ENCODE results near the gene CNKSR1. TPM values are rescaled to one million over a fixed set of nuclear protein-coding genes. Genes with fewer than 3 reads are reported as not detected.

CNKSR1 gene
- polyA plus RNA-seq, 4 donors = 16.1 to 85.0 (median 47.9) TPM

DNA sequence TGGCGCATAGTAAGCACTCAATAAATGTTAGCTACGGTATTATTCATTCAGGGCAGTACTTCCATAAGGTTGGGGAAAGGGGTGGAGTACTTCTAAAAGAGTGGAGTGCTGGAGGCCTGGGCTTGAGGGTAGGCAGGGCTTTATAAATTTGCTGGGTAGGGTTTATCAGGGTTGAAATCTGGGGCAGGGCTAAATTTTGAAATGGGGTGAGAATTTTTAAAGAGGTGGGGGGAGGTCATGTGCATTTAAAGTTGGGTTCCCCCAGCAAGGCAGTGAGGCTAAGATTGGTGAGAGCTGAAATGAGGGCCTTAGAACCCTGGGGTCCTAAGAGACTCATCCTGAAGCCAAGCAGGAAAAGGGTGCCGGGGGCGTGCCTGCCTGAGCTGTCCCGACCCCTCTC is 23.1 kb downstream of the CNKSR1 start:
- H3K4me3 ChIP-seq (ENCODE audit: low read depth in 1 of 3, low read length in 3 of 3) = no peak overlapping the region
- no peaks in the 10 kb centered on the region for H3K9me3 ChIP-seq (ENCODE audit: control insufficient read depth in 2 of 2, insufficient read depth in 1 of 2, low read depth in 1 of 2, low read length in 1 of 2)
- 88 to 98% (median 90%) methylated on average over 5 of the region's 5 CpGs for WGBS, 3 donors
- no peaks in the 10 kb centered on the region for H3K36me3 ChIP-seq (ENCODE audit: control insufficient read depth in 3 of 3, insufficient read depth in 2 of 3, low read depth in 1 of 3, low read length in 3 of 3)
- no peak for FAIRE-seq
- peaks cover 0 to 15% (median 9%) of the 10 kb centered on the region in 3 donors for H3K27me3 ChIP-seq (ENCODE audit: control insufficient read depth in 3 of 3, insufficient read depth in 3 of 3, low read length in 3 of 3)
- DNase-seq = no peak
- peaks cover 0 to 8% (median 4%) of the 10 kb centered on the region in 3 donors for H3K4me1 ChIP-seq (ENCODE audit: control insufficient read depth in 3 of 3, insufficient read depth in 2 of 3, low read depth in 1 of 3, low read length in 2 of 3)
- H3K27ac ChIP-seq (ENCODE audit: low read depth in 1 of 3, low read length in 2 of 3) = no peak overlapping the region

GRCh38 chr1:26203642-26204318 is 26.5 kb downstream of the CNKSR1 start:
- WGBS, 3 donors = 64 to 69% (median 69%) methylated on average over 9 of the region's 9 CpGs
- no peak for FAIRE-seq
- DNase-seq = no peak
- H3K27me3 ChIP-seq (ENCODE audit: control insufficient read depth in 3 of 3, insufficient read depth in 3 of 3, low read length in 3 of 3) = peaks cover 0 to 15% (median 5%) of the 10 kb centered on the region in 3 donors
- no peaks in the 10 kb centered on the region for H3K36me3 ChIP-seq (ENCODE audit: control insufficient read depth in 3 of 3, insufficient read depth in 2 of 3, low read depth in 1 of 3, low read length in 3 of 3)
- H3K4me1 ChIP-seq (ENCODE audit: control insufficient read depth in 3 of 3, insufficient read depth in 2 of 3, low read depth in 1 of 3, low read length in 2 of 3) = peaks cover 0 to 8% (median 4%) of the 10 kb centered on the region in 3 donors
- H3K27ac ChIP-seq (ENCODE audit: low read depth in 1 of 3, low read length in 2 of 3) = no peak overlapping the region
- no peak overlapping the region for H3K4me3 ChIP-seq (ENCODE audit: low read depth in 1 of 3, low read length in 3 of 3)
- no peaks in the 10 kb centered on the region for H3K9me3 ChIP-seq (ENCODE audit: control insufficient read depth in 2 of 2, insufficient read depth in 1 of 2, low read depth in 1 of 2, low read length in 1 of 2)

GRCh38 chr1:26210147-26210870 is 33.0 kb downstream of the CNKSR1 start:
- FAIRE-seq (no peak), DNase-seq (no peak)
- Histone ChIP-seq H3K36me3 (ENCODE audit: control insufficient read depth in 3 of 3, insufficient read depth in 2 of 3, low read depth in 1 of 3, low read length in 3 of 3) (no peaks in the 10 kb centered on the region), H3K27ac (ENCODE audit: low read depth in 1 of 3, low read length in 2 of 3) (no peak overlapping the region), H3K4me3 (ENCODE audit: low read depth in 1 of 3, low read length in 3 of 3) (no peak overlapping the region), H3K4me1 (ENCODE audit: control insufficient read depth in 3 of 3, insufficient read depth in 2 of 3, low read depth in 1 of 3, low read length in 2 of 3) (no peaks in the 10 kb centered on the region), H3K9me3 (ENCODE audit: control insufficient read depth in 2 of 2, insufficient read depth in 1 of 2, low read depth in 1 of 2, low read length in 1 of 2) (no peaks in the 10 kb centered on the region), H3K27me3 (ENCODE audit: control insufficient read depth in 3 of 3, insufficient read depth in 3 of 3, low read length in 3 of 3) (no peaks in the 10 kb centered on the region)
- 81 to 84% (median 84%) methylated on average over 5 of the region's 5 CpGs for WGBS, 3 donors

GRCh38 chr1:26212726-26213125 is 35.4 kb downstream of the CNKSR1 start:
- 81 to 88% (median 87%) methylated on average over 5 of the region's 5 CpGs for WGBS, 3 donors
- no peak for FAIRE-seq
- no peak overlapping the region for H3K4me3 ChIP-seq (ENCODE audit: low read depth in 1 of 3, low read length in 3 of 3)
- DNase-seq = no peak
- H3K4me1 ChIP-seq (ENCODE audit: control insufficient read depth in 3 of 3, insufficient read depth in 2 of 3, low read depth in 1 of 3, low read length in 2 of 3) = no peaks in the 10 kb centered on the region
- no peaks in the 10 kb centered on the region for H3K27me3 ChIP-seq (ENCODE audit: control insufficient read depth in 3 of 3, insufficient read depth in 3 of 3, low read length in 3 of 3)
- H3K36me3 ChIP-seq (ENCODE audit: control insufficient read depth in 3 of 3, insufficient read depth in 2 of 3, low read depth in 1 of 3, low read length in 3 of 3) = no peaks in the 10 kb centered on the region
- no peaks in the 10 kb centered on the region for H3K9me3 ChIP-seq (ENCODE audit: control insufficient read depth in 2 of 2, insufficient read depth in 1 of 2, low read depth in 1 of 2, low read length in 1 of 2)
- H3K27ac ChIP-seq (ENCODE audit: low read depth in 1 of 3, low read length in 2 of 3) = no peak overlapping the region

DNA sequence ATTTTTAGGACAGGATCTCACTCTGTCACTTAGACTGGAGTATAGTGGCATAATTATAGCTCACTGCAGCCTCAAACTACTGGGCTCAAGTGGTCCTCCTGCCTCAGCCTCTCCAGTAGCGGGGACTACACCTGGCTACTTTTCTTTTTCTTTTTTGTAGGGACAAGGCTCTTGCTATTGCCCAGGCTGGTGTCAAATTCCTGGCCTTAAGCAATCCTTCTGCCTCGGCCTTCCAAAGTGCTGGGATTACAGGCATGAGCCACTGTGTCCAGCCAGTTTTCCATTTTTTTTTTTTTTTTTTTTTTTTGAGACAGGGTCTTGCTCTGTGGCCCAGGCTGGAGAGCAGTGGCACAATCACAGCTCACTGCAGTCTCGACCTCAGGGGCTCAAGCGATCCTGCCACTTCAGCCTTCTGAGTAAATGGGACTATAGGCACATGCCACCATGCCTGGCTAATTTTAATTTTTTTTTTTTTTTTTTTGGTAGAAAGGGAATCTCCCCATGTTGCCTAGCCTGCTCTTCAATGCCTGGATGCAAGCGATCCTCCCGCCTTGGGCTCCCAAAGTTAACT is 36.1 kb downstream of the CNKSR1 start:
- H3K36me3 ChIP-seq (ENCODE audit: control insufficient read depth in 3 of 3, insufficient read depth in 2 of 3, low read depth in 1 of 3, low read length in 3 of 3) = no peaks in the 10 kb centered on the region
- no peaks in the 10 kb centered on the region for H3K4me1 ChIP-seq (ENCODE audit: control insufficient read depth in 3 of 3, insufficient read depth in 2 of 3, low read depth in 1 of 3, low read length in 2 of 3)
- H3K9me3 ChIP-seq (ENCODE audit: control insufficient read depth in 2 of 2, insufficient read depth in 1 of 2, low read depth in 1 of 2, low read length in 1 of 2) = no peaks in the 10 kb centered on the region
- H3K27ac ChIP-seq (ENCODE audit: low read depth in 1 of 3, low read length in 2 of 3) = no peak overlapping the region
- WGBS, 3 donors = 78 to 91% (median 89%) methylated on average over 6 of the region's 6 CpGs
- no peaks in the 10 kb centered on the region for H3K27me3 ChIP-seq (ENCODE audit: control insufficient read depth in 3 of 3, insufficient read depth in 3 of 3, low read length in 3 of 3)
- no peak for DNase-seq
- H3K4me3 ChIP-seq (ENCODE audit: low read depth in 1 of 3, low read length in 3 of 3) = no peak overlapping the region
- no peak for FAIRE-seq

DNA sequence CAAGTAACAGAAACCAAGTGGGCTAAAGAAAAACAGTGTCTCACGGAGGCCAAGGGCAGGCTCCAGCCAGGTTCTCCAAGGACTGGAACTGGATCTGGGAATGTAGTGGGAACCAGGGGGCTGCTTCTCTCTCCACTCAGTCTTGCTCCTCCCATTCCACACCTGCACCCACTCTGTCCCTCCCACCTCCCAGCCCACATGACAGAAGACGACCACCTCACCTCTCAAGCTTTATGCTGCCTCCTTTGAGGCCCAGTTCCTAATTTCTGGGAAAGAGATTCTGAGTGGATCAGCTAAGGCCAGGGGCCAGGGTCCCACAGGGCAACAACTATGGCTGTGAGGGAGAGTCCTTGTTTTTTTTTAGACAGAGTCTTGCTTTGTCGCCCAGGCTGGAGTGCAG is 38.0 kb downstream of the CNKSR1 start:
- DNase-seq = no peak
- Histone ChIP-seq H3K36me3 (ENCODE audit: control insufficient read depth in 3 of 3, insufficient read depth in 2 of 3, low read depth in 1 of 3, low read length in 3 of 3) (no peaks in the 10 kb centered on the region), H3K4me1 (ENCODE audit: control insufficient read depth in 3 of 3, insufficient read depth in 2 of 3, low read depth in 1 of 3, low read length in 2 of 3) (no peaks in the 10 kb centered on the region), H3K4me3 (ENCODE audit: low read depth in 1 of 3, low read length in 3 of 3) (no peak overlapping the region), H3K9me3 (ENCODE audit: control insufficient read depth in 2 of 2, insufficient read depth in 1 of 2, low read depth in 1 of 2, low read length in 1 of 2) (no peaks in the 10 kb centered on the region), H3K27me3 (ENCODE audit: control insufficient read depth in 3 of 3, insufficient read depth in 3 of 3, low read length in 3 of 3) (no peaks in the 10 kb centered on the region), H3K27ac (ENCODE audit: low read depth in 1 of 3, low read length in 2 of 3) (no peak overlapping the region)
- FAIRE-seq = no peak
- 33 to 49% (median 34%) methylated on average over 3 of the region's 3 CpGs for WGBS, 3 donors

DNA sequence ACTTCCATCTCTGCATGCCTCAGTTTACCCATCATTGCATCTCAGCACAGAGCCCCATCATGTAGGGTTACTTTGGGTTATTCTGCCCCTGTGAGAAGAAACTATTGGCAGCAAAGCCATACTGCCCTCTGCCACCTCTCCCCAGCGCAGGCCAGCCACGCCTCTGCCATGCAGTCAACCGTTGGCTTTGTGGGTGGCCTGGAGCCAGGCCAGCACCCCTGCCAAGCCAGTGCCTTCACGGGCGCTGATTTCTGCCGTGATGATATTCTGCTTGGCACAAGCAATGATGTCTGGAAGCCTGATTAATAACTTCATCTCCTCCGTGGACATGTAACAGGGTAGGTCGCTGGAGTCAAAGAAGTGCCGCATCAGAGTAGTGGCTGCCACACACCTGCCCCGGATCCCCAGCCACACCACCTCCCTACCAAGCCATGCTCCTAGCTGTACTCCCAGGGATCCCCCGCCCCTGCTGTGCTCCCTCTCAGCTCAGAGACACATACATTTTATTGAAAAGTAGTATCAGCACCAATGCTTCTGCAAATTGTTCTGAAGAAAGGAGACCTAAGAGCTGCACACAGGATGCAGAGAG is 41.7 kb downstream of the CNKSR1 start:
- WGBS, 3 donors = 11 to 62% (median 37%) methylated on average over 11 of the region's 11 CpGs
- Histone ChIP-seq H3K27me3 (ENCODE audit: control insufficient read depth in 3 of 3, insufficient read depth in 3 of 3, low read length in 3 of 3) (peaks cover 0 to 5% (median 0%) of the 10 kb centered on the region in 3 donors), H3K4me1 (ENCODE audit: control insufficient read depth in 3 of 3, insufficient read depth in 2 of 3, low read depth in 1 of 3, low read length in 2 of 3) (no peaks in the 10 kb centered on the region), H3K27ac (ENCODE audit: low read depth in 1 of 3, low read length in 2 of 3) (no peak overlapping the region), H3K9me3 (ENCODE audit: control insufficient read depth in 2 of 2, insufficient read depth in 1 of 2, low read depth in 1 of 2, low read length in 1 of 2) (no peaks in the 10 kb centered on the region), H3K36me3 (ENCODE audit: control insufficient read depth in 3 of 3, insufficient read depth in 2 of 3, low read depth in 1 of 3, low read length in 3 of 3) (no peaks in the 10 kb centered on the region), H3K4me3 (ENCODE audit: low read depth in 1 of 3, low read length in 3 of 3) (no peak overlapping the region)
- DNase-seq = no peak
- FAIRE-seq = no peak

DNA sequence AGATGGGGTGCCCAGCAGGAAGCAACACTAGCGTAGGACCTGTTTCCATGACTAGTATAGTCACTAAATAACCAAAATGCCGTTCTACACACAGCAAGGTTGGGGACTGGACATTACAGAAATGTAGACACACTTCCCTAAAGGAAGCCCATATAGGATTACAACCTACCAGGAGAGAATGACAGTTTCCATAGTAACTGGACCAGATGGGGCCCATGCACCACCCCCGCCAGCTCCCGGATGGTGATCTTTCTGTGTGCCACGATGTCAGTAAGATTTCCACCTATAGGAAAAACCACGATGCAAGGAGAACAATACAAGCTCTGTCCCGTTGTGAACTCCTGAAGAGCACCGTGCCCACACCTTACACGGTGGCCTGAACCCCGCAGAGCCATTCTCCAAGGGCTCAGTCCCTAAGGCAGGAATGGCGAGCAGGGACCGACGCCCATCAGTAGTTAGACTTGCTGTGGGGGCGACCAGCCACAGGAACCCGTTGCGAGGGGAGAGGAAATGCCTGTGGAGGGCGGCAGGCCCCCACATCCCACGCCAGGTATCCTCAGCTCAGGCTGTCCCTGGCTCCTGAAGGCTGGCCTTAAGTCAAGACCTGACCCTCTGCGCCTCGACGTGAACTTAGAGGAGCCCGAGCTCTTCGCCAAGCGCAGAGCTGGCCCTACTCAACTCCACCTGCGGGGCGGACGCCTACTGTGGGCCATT is 43.1 kb downstream of the CNKSR1 start:
- FAIRE-seq (no peak), DNase-seq (no peak)
- H3K27ac ChIP-seq (ENCODE audit: low read depth in 1 of 3, low read length in 2 of 3) = no peak overlapping the region
- WGBS, 3 donors = 69 to 76% (median 74%) methylated on average over 26 to 27 of the region's 27 CpGs
- no peaks in the 10 kb centered on the region for H3K4me1 ChIP-seq (ENCODE audit: control insufficient read depth in 3 of 3, insufficient read depth in 2 of 3, low read depth in 1 of 3, low read length in 2 of 3)
- peaks cover 0 to 5% (median 0%) of the 10 kb centered on the region in 3 donors for H3K27me3 ChIP-seq (ENCODE audit: control insufficient read depth in 3 of 3, insufficient read depth in 3 of 3, low read length in 3 of 3)
- H3K4me3 ChIP-seq (ENCODE audit: low read depth in 1 of 3, low read length in 3 of 3) = no peak overlapping the region
- no peaks in the 10 kb centered on the region for H3K9me3 ChIP-seq (ENCODE audit: control insufficient read depth in 2 of 2, insufficient read depth in 1 of 2, low read depth in 1 of 2, low read length in 1 of 2)
- H3K36me3 ChIP-seq (ENCODE audit: control insufficient read depth in 3 of 3, insufficient read depth in 2 of 3, low read depth in 1 of 3, low read length in 3 of 3) = no peaks in the 10 kb centered on the region

Data from small intestine (tissue), 7 donors.